OCI-LY7 (cell line): ENCODE measurements around the gene TEX12.

Experiments used
- CTCF ChIP-seq: fragments of 200-600 bp; sonication (generic); conservative IDR thresholded peaks from 2 replicates; pipeline ENCODE4 v1.5.1; 2014; ENCODE audit warnings: mild to moderate bottlenecking, antibody characterized with exemption, low read length, moderate library complexity, mixed read lengths
- EZH2phosphoT487 ChIP-seq: fragments of 200-600 bp; sonication (generic); IDR thresholded peaks from 2 replicates; pipeline ENCODE4 v1.6.1; 2018; ENCODE audit warnings: low read depth, borderline replicate concordance, mild to moderate bottlenecking, mixed run types, antibody characterized with exemption, low read length, moderate library complexity, mixed read lengths

DNA sequence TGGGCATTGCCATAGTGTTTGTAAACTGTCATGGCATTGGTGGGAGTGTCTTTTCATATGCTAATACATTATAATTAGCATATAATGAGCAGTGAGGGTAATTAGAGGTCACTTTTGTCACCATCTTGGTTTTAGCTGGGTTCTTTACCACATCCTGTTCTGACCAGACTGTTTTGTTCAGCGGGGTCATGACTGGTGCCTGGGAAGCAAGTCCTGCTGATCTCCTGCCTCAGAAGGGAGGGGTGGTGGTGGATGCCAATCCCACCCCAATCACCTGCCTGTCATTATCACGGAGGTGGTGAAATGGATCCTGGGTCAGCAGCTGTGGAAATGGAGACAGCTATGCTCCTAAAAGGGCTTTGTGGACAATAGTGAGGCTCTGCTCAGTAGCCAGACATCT is 34.4 kb upstream of the TEX12 start:
- TF ChIP-seq CTCF (no peak), EZH2phosphoT487 (no peak)
